Immature natural killer cell (primary cell): ENCODE results near the gene MARF1. TPM values are rescaled to one million over a fixed set of nuclear protein-coding genes. Genes with fewer than 3 reads are reported as not detected.

Experiments
- DNase-seq, 3 donors: peaks; one replicate each; pipeline ENCODE4 v3.0.0; 2022; ENCODE audit warnings: mixed read lengths in 1 of 3
- H3K27ac Mint-ChIP-seq, 6 donors: one replicate each; pipeline ENCODE4 v1.8.0; 2020; ENCODE audit warnings: mixed read lengths in 6 of 6, mild to moderate bottlenecking in 5 of 6, inconsistent platforms in 4 of 6, moderate library complexity in 3 of 6
- H3K27me3 Mint-ChIP-seq, 3 donors: one replicate each; pipeline ENCODE4 v1.8.0; 2020 to 2021; ENCODE audit warnings: low read depth in 3 of 3, mild to moderate bottlenecking in 3 of 3, mixed read lengths in 3 of 3, moderate library complexity in 3 of 3, inconsistent platforms in 1 of 3
- H3K36me3 Mint-ChIP-seq, 3 donors: one replicate each; pipeline ENCODE4 v1.8.0; 2020; ENCODE audit warnings: mixed read lengths in 3 of 3, inconsistent platforms in 2 of 3, mild to moderate bottlenecking in 2 of 3
- H3K4me1 Mint-ChIP-seq, 2 donors: one replicate each; pipeline ENCODE4 v1.8.0; 2020; ENCODE audit warnings: inconsistent platforms in 2 of 2, mild to moderate bottlenecking in 2 of 2, mixed read lengths in 2 of 2, moderate library complexity in 1 of 2
- H3K4me3 Mint-ChIP-seq, 5 donors: one replicate each; pipeline ENCODE4 v1.8.0; 2020; ENCODE audit warnings: mild to moderate bottlenecking in 5 of 5, mixed read lengths in 5 of 5, inconsistent platforms in 3 of 5, moderate library complexity in 3 of 5
- H3K9me3 Mint-ChIP-seq, 6 donors: one replicate each; pipeline ENCODE4 v1.8.0; 2020; ENCODE audit warnings: mild to moderate bottlenecking in 6 of 6, mixed read lengths in 6 of 6, inconsistent platforms in 4 of 6, moderate library complexity in 3 of 6
- polyA plus RNA-seq, 3 donors: library from polyadenylated mRNA; unstranded; fragments of 300-500 nt; fragmentation: Illumina TruSeq; gene quantifications; one replicate each; pipeline ENCODE4 v1.2.3, GENCODE V29; 2021

MARF1 gene
- polyA plus RNA-seq, 3 donors from 2014 or later, result 3.0 to 13.3 (median 4.0) TPM

DNA sequence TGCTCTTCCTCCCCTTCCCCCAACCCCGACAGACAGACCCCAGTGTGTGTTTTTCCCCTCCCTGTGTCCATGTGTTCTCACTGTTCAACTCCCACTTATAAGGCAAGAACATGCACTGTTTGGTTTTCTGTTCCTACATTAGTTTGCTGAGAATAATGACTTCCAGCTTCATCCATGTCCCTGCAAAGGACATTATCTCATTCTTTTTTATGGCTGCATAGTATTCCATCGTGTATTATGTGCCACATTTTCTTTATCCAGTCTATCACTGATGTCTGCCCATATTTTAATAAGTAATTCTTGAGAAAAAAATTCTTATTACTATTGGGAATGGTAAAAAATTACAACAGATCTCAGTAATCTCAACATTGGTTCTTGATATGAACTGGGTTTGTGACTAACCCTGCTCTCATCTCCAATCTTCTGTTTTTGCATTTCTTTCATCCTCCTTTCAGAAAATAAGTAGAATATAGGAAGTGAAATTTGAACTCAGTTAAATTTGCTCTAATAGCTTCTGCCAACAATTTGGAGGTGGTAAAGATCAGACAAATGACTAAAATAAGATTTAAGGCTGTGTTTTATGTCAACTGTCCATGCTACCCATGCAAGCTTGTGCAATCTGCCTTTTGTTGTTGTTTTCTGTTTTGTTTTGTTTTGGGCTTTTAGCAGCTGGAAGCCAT is 11.1 kb downstream of the MARF1 start:
- no peak for DNase-seq
- peaks cover 29 to 55% (median 44%) of the 10 kb centered on the region in 3 donors for H3K36me3 Mint-ChIP-seq
- no peak overlapping the region for H3K4me3 Mint-ChIP-seq
- H3K27me3 Mint-ChIP-seq, result no peaks in the 10 kb centered on the region
- H3K27ac Mint-ChIP-seq, result peak overlapping the region in 2 of 6 donors; percentile 39 to 60
- H3K4me1 Mint-ChIP-seq, result peaks cover 9 to 27% of the 10 kb centered on the region in 2 donors
- H3K9me3 Mint-ChIP-seq, result no peaks in the 10 kb centered on the region

DNA sequence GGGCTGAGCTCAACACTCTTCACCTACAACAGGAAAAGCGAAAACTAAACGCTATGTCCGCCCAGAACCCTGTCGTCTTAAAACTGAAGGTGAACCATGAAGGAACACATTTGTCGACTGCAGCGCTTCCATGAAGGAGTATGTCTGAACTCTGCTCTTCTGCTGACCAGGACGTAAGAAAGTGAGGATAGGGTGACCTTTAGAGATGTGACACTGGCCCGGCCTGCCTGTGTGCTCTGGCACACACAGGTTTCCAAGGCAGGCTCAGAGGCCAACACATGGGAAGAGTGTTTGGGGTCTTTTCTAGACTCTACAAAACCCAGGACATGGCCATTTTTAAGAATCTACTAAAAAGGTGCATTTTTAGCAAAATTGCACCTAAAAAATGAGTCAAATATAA is 21.1 kb downstream of the MARF1 start:
- Mint-ChIP-seq H3K4me3 (no peak overlapping the region), H3K27ac (no peak overlapping the region), H3K9me3 (no peaks in the 10 kb centered on the region), H3K36me3 (peaks cover 34 to 61% (median 50%) of the 10 kb centered on the region in 3 donors), H3K4me1 (peaks cover 0 to 1% of the 10 kb centered on the region in 2 donors), H3K27me3 (peaks cover 0 to 1% (median 0%) of the 10 kb centered on the region in 3 donors)
- no peak for DNase-seq

GRCh38 chr16:15621456-15621855 is 21.5 kb downstream of the MARF1 start:
- H3K36me3 Mint-ChIP-seq, result peaks cover 38 to 65% (median 54%) of the 10 kb centered on the region in 3 donors
- peak overlapping the region in 1 of 6 donors; percentile 30 for H3K27ac Mint-ChIP-seq
- DNase-seq, result no peak
- peaks cover 0 to 1% of the 10 kb centered on the region in 2 donors for H3K4me1 Mint-ChIP-seq
- H3K27me3 Mint-ChIP-seq, result peaks cover 0 to 1% (median 0%) of the 10 kb centered on the region in 3 donors
- H3K9me3 Mint-ChIP-seq, result no peaks in the 10 kb centered on the region
- no peak overlapping the region for H3K4me3 Mint-ChIP-seq

DNA sequence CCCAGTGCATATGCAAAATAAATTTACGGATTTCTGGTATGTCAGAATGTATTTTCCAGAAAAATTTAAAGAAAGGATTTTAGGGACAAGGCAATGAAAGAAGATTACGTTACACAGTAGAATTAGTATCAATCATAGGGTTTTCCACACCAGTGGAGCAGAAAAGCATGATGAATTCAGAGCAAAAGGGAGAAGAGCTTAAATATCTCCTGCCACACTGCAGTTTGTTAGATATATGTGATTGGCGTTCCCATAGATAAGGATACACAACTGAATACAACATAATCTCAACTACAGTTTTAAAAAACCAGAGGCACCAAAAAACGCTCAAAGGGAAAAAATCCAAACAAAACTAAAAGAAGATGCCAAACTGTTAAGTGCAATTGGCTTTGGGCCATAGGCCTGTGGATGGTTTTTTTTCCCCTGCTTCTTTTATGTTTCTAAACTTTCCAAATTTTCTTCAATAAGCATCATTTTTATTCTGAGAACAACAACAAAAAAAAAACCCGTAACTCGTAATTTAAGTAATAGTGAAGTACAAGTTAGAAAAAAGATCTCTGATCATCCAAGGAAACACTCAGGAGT is 22.3 kb downstream of the MARF1 start:
- no peak for DNase-seq
- Mint-ChIP-seq H3K36me3 (peaks cover 42 to 72% (median 56%) of the 10 kb centered on the region in 3 donors), H3K27ac (no peak overlapping the region), H3K27me3 (peaks cover 0 to 1% (median 0%) of the 10 kb centered on the region in 3 donors), H3K9me3 (no peaks in the 10 kb centered on the region), H3K4me3 (no peak overlapping the region), H3K4me1 (peaks cover 0 to under 1% of the 10 kb centered on the region in 2 donors)

- Mint-ChIP-seq H3K36me3 (peaks cover 37 to 64% (median 50%) of the 10 kb centered on the region in 3 donors), H3K9me3 (no peaks in the 10 kb centered on the region), H3K27me3 (peaks cover 0 to 1% (median 0%) of the 10 kb centered on the region in 3 donors)
These were observed 24.6 kb downstream of the MARF1 start for GRCh38 chr16:15618392-15618791.

DNA sequence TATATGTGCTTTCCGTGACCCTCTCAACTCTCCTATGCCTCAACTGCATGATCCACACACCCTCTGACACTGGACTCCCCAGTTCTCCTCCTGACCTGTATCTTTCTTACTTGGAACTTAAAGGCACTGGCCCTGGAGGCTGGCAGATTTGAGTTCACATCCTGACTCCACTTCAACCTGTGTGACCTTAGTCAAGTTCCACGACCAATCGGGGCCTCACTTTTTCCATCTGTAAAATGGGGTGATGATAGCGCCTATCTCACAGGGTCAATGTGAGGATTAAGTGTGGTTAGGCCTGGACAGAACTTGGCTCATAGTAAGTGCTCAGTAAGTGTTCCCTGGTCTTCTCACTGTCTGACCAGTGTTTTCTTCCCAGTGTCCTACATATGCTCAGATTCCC is 25.1 kb downstream of the MARF1 start:
- Mint-ChIP-seq H3K27me3 (peaks cover 0 to 1% (median 0%) of the 10 kb centered on the region in 3 donors), H3K9me3 (no peaks in the 10 kb centered on the region), H3K36me3 (peaks cover 40 to 67% (median 52%) of the 10 kb centered on the region in 3 donors), H3K27ac (peak overlapping the region in 4 of 6 donors; percentile 25 to 46 (median 36)), H3K4me1 (no peaks in the 10 kb centered on the region), H3K4me3 (no peak overlapping the region)
- no peak for DNase-seq

More at GRCh38 chr16:15618392-15618791, 24.6 kb downstream of the MARF1 start:
- no peak for DNase-seq
- H3K4me1 Mint-ChIP-seq, result no peaks in the 10 kb centered on the region
- H3K27ac Mint-ChIP-seq, result peak overlapping the region in 3 of 6 donors; percentile 2 to 37 (median 20)
- H3K4me3 Mint-ChIP-seq, result peak overlapping the region in 1 of 5 donors; percentile 38

GRCh38 chr16:15616475-15617165 is 26.3 kb downstream of the MARF1 start:
- peak overlapping the region in 3 of 6 donors; percentile 27 to 50 (median 39) for H3K27ac Mint-ChIP-seq
- no peak overlapping the region for H3K4me3 Mint-ChIP-seq
- DNase-seq, result no peak
- peaks cover 46 to 69% (median 56%) of the 10 kb centered on the region in 3 donors for H3K36me3 Mint-ChIP-seq
- H3K27me3 Mint-ChIP-seq, result peaks cover 0 to 1% (median 0%) of the 10 kb centered on the region in 3 donors
- no peaks in the 10 kb centered on the region for H3K4me1 Mint-ChIP-seq
- H3K9me3 Mint-ChIP-seq, result no peaks in the 10 kb centered on the region

DNA sequence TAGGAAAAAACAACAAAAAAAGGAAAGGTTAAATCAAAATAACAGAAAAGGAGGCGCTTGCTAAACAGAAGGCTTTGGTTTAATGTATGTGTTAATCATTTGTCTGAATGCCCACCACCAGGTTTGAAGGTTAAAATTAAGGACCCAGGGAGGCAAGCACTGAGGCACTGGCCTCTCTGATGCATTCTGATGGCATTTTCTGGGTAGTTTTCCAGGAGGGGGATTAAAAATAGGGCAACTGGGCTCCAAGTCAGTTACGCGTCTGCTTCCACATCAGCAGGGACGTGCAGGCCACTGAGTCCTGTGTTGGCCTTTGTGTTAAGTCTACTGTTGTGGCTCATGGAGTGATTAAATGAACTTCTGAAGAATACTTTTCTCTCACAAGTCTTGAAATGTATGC is 26.9 kb downstream of the MARF1 start:
- H3K27ac Mint-ChIP-seq, result peak overlapping the region in 2 of 6 donors; percentile 29 to 34
- peaks cover 42 to 70% (median 52%) of the 10 kb centered on the region in 3 donors for H3K36me3 Mint-ChIP-seq
- no peak for DNase-seq
- no peaks in the 10 kb centered on the region for H3K9me3 Mint-ChIP-seq
- no peaks in the 10 kb centered on the region for H3K4me1 Mint-ChIP-seq
- H3K27me3 Mint-ChIP-seq, result peaks cover 0 to 3% (median 0%) of the 10 kb centered on the region in 3 donors
- no peak overlapping the region for H3K4me3 Mint-ChIP-seq

GRCh38 chr16:15613676-15614075 is 29.3 kb downstream of the MARF1 start:
- no peak overlapping the region for H3K4me3 Mint-ChIP-seq
- H3K36me3 Mint-ChIP-seq, result peaks cover 45 to 64% (median 58%) of the 10 kb centered on the region in 3 donors
- H3K9me3 Mint-ChIP-seq, result no peaks in the 10 kb centered on the region
- H3K27me3 Mint-ChIP-seq, result peaks cover 0 to 1% (median 0%) of the 10 kb centered on the region in 3 donors
- H3K27ac Mint-ChIP-seq, result no peak overlapping the region
- no peaks in the 10 kb centered on the region for H3K4me1 Mint-ChIP-seq
- no peak for DNase-seq

DNA sequence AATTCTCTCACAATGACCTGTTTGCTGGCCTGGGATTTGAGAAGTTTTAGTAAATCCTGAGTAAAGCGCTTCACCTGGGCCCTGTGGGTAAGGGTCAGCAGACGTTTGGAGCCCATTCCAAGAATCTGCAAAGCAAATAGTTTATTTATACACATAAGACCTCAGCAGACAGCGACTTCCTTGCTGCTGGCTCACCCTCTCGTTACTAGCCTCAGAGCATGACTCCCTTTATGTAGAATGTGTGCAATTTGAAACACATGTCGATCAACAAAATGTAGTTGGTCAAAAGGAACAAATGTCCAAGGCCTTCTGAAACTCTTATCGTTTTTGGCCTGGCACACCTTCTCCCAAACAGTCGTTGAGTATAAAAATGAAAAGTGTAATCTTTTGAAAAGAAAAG is 31.3 kb downstream of the MARF1 start:
- H3K4me3 Mint-ChIP-seq, result no peak overlapping the region

GRCh38 chr16:15610369-15610871 is 32.5 kb downstream of the MARF1 start:
- Mint-ChIP-seq H3K27ac (peak overlapping the region in 2 of 6 donors; percentile 27 to 67), H3K27me3 (peaks cover 0 to 1% (median 1%) of the 10 kb centered on the region in 3 donors), H3K4me1 (peaks cover 7 to 10% of the 10 kb centered on the region in 2 donors), H3K36me3 (peaks cover 48 to 57% (median 55%) of the 10 kb centered on the region in 3 donors), H3K9me3 (no peaks in the 10 kb centered on the region), H3K4me3 (no peak overlapping the region)
- no peak for DNase-seq

More for the DNA sequence above, 31.3 kb downstream of the MARF1 start:
- peaks cover 46 to 56% (median 51%) of the 10 kb centered on the region in 3 donors for H3K36me3 Mint-ChIP-seq
- H3K27ac Mint-ChIP-seq, result peak overlapping the region in 1 of 6 donors; percentile 38
- H3K27me3 Mint-ChIP-seq, result peaks cover 0 to 1% (median 1%) of the 10 kb centered on the region in 3 donors
- no peak for DNase-seq
- H3K4me1 Mint-ChIP-seq, result peaks cover 0 to 3% of the 10 kb centered on the region in 2 donors
- no peaks in the 10 kb centered on the region for H3K9me3 Mint-ChIP-seq

DNA sequence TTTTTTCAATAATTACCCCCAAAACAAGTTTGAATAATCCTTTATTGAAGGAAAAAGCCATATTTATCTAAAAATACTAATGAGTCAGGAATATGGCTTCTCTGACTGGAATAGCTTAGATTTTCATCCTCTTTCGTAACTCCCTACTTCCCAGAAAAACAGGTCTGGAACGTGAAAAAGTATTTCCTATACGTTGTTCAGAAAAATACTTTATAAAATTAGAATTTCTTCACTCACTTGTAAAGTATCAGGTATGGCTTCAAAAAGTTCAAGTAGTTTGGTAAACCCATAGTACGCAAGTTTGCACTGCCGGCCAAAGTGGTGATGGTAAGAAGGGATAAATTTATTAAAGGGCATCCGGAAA is 33.7 kb downstream of the MARF1 start:
- H3K36me3 Mint-ChIP-seq, result peaks cover 48 to 61% (median 55%) of the 10 kb centered on the region in 3 donors
- peak overlapping the region in 1 of 6 donors; percentile 21 for H3K27ac Mint-ChIP-seq
- H3K4me3 Mint-ChIP-seq, result no peak overlapping the region
- no peaks in the 10 kb centered on the region for H3K9me3 Mint-ChIP-seq
- H3K4me1 Mint-ChIP-seq, result peaks cover 7 to 10% of the 10 kb centered on the region in 2 donors
- DNase-seq, result no peak
- H3K27me3 Mint-ChIP-seq, result peaks cover 0 to 1% (median 1%) of the 10 kb centered on the region in 3 donors

GRCh38 chr16:15608398-15609285 is 34.3 kb downstream of the MARF1 start:
- Mint-ChIP-seq H3K4me3 (no peak overlapping the region), H3K27ac (peak overlapping the region in 2 of 6 donors; percentile 24 to 56), H3K36me3 (peaks cover 51 to 62% (median 57%) of the 10 kb centered on the region in 3 donors), H3K9me3 (no peaks in the 10 kb centered on the region), H3K27me3 (peaks cover 0 to 1% (median 1%) of the 10 kb centered on the region in 3 donors), H3K4me1 (peaks cover 7 to 10% of the 10 kb centered on the region in 2 donors)
- DNase-seq, result no peak
